GM23338 (cell line): ENCODE data around the gene EDEM3. TPM values are rescaled to one million over a fixed set of nuclear protein-coding genes. Genes with fewer than 3 reads are reported as not detected.

Experiments
- ATAC-seq: fragments of 200-7000 bp; cut with Tn5 transposase; 3 replicates; pipeline ENCODE4 v1.9.1; 2020
- DNase-seq: peaks from one replicate; pipeline ENCODE4 v3.0.0-alpha.2; 2015; ENCODE audit warnings: low spot score
- H2AFZ ChIP-seq: fragments of 200-600 bp; sonication (generic); 2 replicates; pipeline ENCODE4 v1.8.0; 2016; ENCODE audit warnings: antibody characterized with exemption, mild to moderate bottlenecking, moderate library complexity
- H3F3A ChIP-seq: fragments of 200-600 bp; sonication (generic); replicated peaks from 2 replicates; pipeline ENCODE4 v1.8.0; 2017; ENCODE audit warnings: antibody characterized with exemption, mixed run types, low read depth
- H3K27ac ChIP-seq: fragments of 200-600 bp; sonication (generic); 2 replicates; pipeline ENCODE4 v1.6.1; 2016; ENCODE audit warnings: low read depth
- H3K27me3 ChIP-seq: fragments of 200-600 bp; sonication (generic); 2 replicates; pipeline ENCODE4 v1.8.0; 2016; ENCODE audit warnings: mild to moderate bottlenecking, mixed run types, moderate library complexity; ENCODE audit not compliant: insufficient read depth
- H3K36me3 ChIP-seq: fragments of 200-600 bp; sonication (generic); 2 replicates; pipeline ENCODE4 v1.8.0; 2016; ENCODE audit warnings: mild to moderate bottlenecking; ENCODE audit not compliant: insufficient read depth
- H3K4me1 ChIP-seq: fragments of 200-600 bp; sonication (generic); 2 replicates; pipeline ENCODE4 v1.8.0; 2016; ENCODE audit warnings: mild to moderate bottlenecking, moderate library complexity; ENCODE audit not compliant: insufficient read depth
- H3K4me2 ChIP-seq: fragments of 200-600 bp; sonication (generic); 2 replicates; pipeline ENCODE4 v1.7.1; 2017; ENCODE audit warnings: mixed run types
- H3K4me3 ChIP-seq: fragments of 200-600 bp; sonication (generic); 2 replicates; pipeline ENCODE4 v1.6.1; 2016; ENCODE audit warnings: mixed run types
- H3K79me2 ChIP-seq: fragments of 200-600 bp; sonication (generic); replicated peaks from 2 replicates; pipeline ENCODE4 v1.8.0; 2017; ENCODE audit warnings: mild to moderate bottlenecking; ENCODE audit not compliant: insufficient read depth
- H3K9me2 ChIP-seq: fragments of 200-600 bp; sonication (generic); 2 replicates; pipeline ENCODE4 v1.8.0; 2017; ENCODE audit not compliant: insufficient read depth
- H4K20me1 ChIP-seq: fragments of 200-600 bp; sonication (generic); replicated peaks from 2 replicates; pipeline ENCODE4 v1.8.0; 2017; ENCODE audit warnings: mild to moderate bottlenecking; ENCODE audit not compliant: insufficient read depth
- H3K27ac Mint-ChIP-seq: 2 replicates; pipeline ENCODE4 v1.8.0; 2020; ENCODE audit warnings: inconsistent platforms, mild to moderate bottlenecking, moderate library complexity, mixed read lengths
- H3K27me3 Mint-ChIP-seq: 3 replicates; pipeline ENCODE4 v1.8.0; 2022; ENCODE audit warnings: low read depth, mild to moderate bottlenecking, moderate library complexity, mixed read lengths, inconsistent platforms; ENCODE audit not compliant: insufficient read depth, poor library complexity
- H3K36me3 Mint-ChIP-seq: 3 replicates; pipeline ENCODE4 v1.8.0; 2021; ENCODE audit warnings: low read depth, mild to moderate bottlenecking, inconsistent platforms, moderate library complexity, mixed read lengths
- H3K4me1 Mint-ChIP-seq: 3 replicates; pipeline ENCODE4 v1.8.0; 2020; ENCODE audit warnings: mild to moderate bottlenecking, inconsistent platforms, mixed read lengths
- H3K4me3 Mint-ChIP-seq: 3 replicates; pipeline ENCODE4 v1.8.0; 2021; ENCODE audit warnings: moderate library complexity, mild to moderate bottlenecking, inconsistent platforms, mixed read lengths
- H3K9me3 Mint-ChIP-seq: 3 replicates; pipeline ENCODE4 v1.8.0; 2020; ENCODE audit warnings: moderate library complexity, mild to moderate bottlenecking, inconsistent platforms, mixed read lengths
- CREB1 ChIP-seq: fragments of 250-450 bp; sonication (Bioruptor Pico); IDR thresholded peaks from 2 replicates; pipeline ENCODE4 v1.5.0; 2020; ENCODE audit warnings: low read depth, mild to moderate bottlenecking, moderate library complexity
- EZH2 ChIP-seq: fragments of 200-600 bp; sonication (generic); IDR thresholded peaks from one replicate; pipeline ENCODE4 v1.8.0; 2017; ENCODE audit warnings: antibody characterized with exemption, mild to moderate bottlenecking, low read depth; ENCODE audit not compliant: unreplicated experiment
- EZH2phosphoT487 ChIP-seq: fragments of 200-600 bp; sonication (generic); IDR thresholded peaks from one replicate; pipeline ENCODE4 v1.8.1; 2018; ENCODE audit warnings: antibody characterized with exemption; ENCODE audit not compliant: unreplicated experiment
- REST ChIP-seq: IDR thresholded peaks from one replicate; pipeline ENCODE4 v1.6.1; 2018; ENCODE audit warnings: antibody characterized with exemption; ENCODE audit not compliant: unreplicated experiment
- ZNF114 ChIP-seq: fragments of 250-450 bp; sonication (Bioruptor Pico); IDR thresholded peaks from 2 replicates; pipeline ENCODE4 v1.5.0; 2020; ENCODE audit warnings: mild to moderate bottlenecking, moderate library complexity
- ZNF462 ChIP-seq: fragments of 250-450 bp; sonication (Bioruptor Pico); IDR thresholded peaks from 2 replicates; pipeline ENCODE4 v1.5.0; 2020; ENCODE audit warnings: mild to moderate bottlenecking, moderate library complexity
- polyA plus RNA-seq: library from polyadenylated mRNA; unstranded; fragments of >200 nt; fragmentation: Nextera tagmentation; extraction: Ambion mirVana; gene quantifications from 2 replicates; pipeline ENCODE4 v1.2.1, GENCODE V29; 2016
- total RNA-seq: library from RNA; depleted of rRNA; stranded (reverse); fragments of >200 nt; shearing (Covaris generic); gene quantifications from 2 replicates; pipeline ENCODE4 v1.2.3, GENCODE V29; 2014

Gene EDEM3
- total and polyA plus RNA-seq, 2 experiments from 2014 or later: 4.8 to 11.5 TPM

- TF ChIP-seq ZNF462 (CRISPR knock-in tag) (no peak), CREB1 (CRISPR knock-in tag) (no peak), EZH2phosphoT487 (no peak), ZNF114 (CRISPR knock-in tag) (no peak)
These were observed 5.9 kb downstream of the EDEM3 start (continued) for GRCh38 chr1:184748740-184749139.

GRCh38 chr1:184747089-184747955 lies 7.3 kb downstream of the EDEM3 start:
- no peak for DNase-seq
- H3K4me3 Mint-ChIP-seq: no peak overlapping the region
- TF ChIP-seq REST: no peak
- TF ChIP-seq EZH2: no peak
- TF ChIP-seq CREB1 (CRISPR knock-in tag): no peak

More at GRCh38 chr1:184747089-184747955, 7.3 kb downstream of the EDEM3 start:
- no peaks in the 10 kb centered on the region for H3K27me3 Mint-ChIP-seq
- H3K36me3 Mint-ChIP-seq: no peaks in the 10 kb centered on the region
- no peak overlapping the region for H2AFZ ChIP-seq
- H3K79me2 ChIP-seq: no peaks in the 10 kb centered on the region
- H4K20me1 ChIP-seq: no peaks in the 10 kb centered on the region
- H3K4me1 Mint-ChIP-seq: peaks cover 2% of the 10 kb centered on the region; the same call in 1 of the 3 replicates
- no peaks in the 10 kb centered on the region for H3K36me3 ChIP-seq
- H3K9me3 Mint-ChIP-seq: no peaks in the 10 kb centered on the region
- no peaks in the 10 kb centered on the region for H3K9me2 ChIP-seq
- 0 out of 2 replicates have a peak, but pooled peaks cover 5% of the 10 kb centered on the region for H3K4me1 ChIP-seq
- H3K4me2 ChIP-seq: no peak overlapping the region
- no peak overlapping the region for H3K27ac ChIP-seq
- no peaks in the 10 kb centered on the region for H3F3A ChIP-seq
- H3K27me3 ChIP-seq: no peaks in the 10 kb centered on the region
- H3K4me3 ChIP-seq: no peak overlapping the region
- no peak for ATAC-seq
- no peak overlapping the region for H3K27ac Mint-ChIP-seq
